Stimulated activated CD4-positive, alpha-beta T cell treated with anti-CD3 and anti-CD28 coated beads, Interleukin-4, amount 100 ng/mL, for 48 hours (primary cell): ENCODE data around the gene TMEM79.

ENCODE experiments used
- DNase-seq, 2 donors: peaks; one replicate each; pipeline ENCODE4 v3.0.0-alpha.2; 2020; ENCODE audit warnings: low read depth in 2 of 2

The TMEM79 gene, protein sequence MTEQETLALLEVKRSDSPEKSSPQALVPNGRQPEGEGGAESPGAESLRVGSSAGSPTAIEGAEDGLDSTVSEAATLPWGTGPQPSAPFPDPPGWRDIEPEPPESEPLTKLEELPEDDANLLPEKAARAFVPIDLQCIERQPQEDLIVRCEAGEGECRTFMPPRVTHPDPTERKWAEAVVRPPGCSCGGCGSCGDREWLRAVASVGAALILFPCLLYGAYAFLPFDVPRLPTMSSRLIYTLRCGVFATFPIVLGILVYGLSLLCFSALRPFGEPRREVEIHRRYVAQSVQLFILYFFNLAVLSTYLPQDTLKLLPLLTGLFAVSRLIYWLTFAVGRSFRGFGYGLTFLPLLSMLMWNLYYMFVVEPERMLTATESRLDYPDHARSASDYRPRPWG

DNA sequence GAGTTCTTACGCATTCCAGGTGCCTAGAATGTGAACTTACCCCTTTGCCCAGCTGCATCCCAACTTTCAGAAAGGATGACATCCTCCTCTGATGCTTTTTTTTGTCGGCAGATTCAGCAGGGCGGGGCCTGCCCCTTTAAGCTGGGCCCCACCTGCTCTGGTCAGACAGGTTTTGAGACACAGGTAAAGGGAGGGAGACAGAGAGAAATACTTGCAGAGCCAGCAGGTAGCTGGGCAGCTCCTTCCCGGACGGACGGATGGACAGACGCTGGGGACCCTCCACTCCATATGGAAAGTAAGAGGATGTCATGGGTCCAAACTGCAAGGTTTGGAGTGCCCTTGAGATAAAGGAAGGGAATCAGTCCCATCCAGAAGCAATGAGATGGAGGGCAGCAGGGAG lies at the start of gene TMEM79:
Gene TMEM79 (plus strand): TSS at position 214 of the 400 bp plus-strand sequence. CDS start 902 bp downstream, outside the sequence.
- no peak for DNase-seq

DNA sequence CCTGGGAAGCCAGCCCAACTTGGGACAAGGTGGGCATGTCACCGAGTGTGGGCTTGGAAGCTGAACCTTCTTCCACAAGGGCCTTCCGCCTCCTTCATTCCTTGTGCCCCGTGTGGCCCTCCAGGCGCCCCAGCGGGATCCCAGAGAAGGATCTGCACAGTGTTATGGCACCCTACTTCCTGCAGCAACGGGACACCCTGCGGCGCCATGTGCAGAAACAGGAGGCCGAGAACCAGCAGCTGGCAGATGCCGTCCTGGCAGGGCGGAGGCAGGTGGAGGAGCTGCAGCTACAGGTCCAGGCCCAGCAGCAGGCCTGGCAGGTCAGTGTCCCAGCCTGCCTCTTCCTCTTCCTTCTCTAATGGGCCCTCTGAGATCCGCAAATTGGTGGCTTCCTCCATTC lies 48.0 kb upstream of the TMEM79 start:
- DNase-seq = no peak

DNA sequence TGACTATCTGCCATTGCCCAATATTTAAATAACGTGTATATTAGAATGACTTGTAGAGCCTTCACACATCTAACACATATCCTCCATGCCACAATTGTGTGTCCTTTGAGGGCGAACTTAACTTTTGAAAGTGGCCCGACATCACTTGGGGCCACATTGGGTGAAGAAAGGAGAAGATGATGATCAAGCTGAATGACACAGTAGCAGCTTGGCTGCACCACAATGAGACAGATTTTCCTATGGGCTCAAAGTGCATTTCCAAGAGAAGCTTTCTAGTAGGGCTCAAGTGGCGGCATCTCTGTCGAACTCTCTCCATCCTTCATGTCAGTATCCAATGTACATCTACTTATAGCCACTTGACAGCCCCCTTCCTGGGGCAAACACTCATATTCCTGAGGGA lies 45.9 kb upstream of the TMEM79 start:
- no peak for DNase-seq

DNA sequence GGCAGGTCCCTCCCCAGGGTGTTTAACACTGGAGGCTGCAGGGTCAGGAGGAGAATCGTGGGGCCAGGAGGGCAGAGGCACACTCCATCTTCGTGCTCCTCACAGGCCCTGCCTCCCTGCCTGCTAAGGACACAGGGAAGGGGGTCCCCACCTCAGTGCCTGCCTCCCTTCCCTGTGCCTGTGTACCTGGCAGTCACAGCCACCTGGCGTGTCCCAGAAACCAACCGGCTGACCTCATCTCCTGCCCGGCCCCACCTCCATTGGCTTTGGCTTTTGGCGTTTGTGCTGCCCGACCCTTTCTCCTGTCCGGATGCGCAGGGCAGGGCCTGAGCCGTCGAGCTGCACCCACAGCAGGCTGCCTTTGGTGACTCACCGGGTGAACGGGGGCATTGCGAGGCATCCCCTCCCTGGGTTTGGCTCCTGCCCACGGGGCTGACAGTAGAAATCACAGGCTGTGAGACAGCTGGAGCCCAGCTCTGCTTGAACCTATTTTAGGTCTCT lies 42.8 kb upstream of the TMEM79 start:
- no peak for DNase-seq

DNA sequence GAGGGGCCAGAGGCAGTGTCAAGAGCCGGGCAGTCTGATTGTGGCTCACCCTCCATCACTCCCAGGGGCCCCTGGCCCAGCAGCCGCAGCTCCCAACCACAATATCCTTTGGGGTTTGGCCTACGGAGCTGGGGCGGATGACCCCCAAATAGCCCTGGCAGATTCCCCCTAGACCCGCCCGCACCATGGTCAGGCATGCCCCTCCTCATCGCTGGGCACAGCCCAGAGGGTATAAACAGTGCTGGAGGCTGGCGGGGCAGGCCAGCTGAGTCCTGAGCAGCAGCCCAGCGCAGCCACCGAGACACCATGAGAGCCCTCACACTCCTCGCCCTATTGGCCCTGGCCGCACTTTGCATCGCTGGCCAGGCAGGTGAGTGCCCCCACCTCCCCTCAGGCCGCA lies 42.2 kb upstream of the TMEM79 start, which contains the start of gene BGLAP:
Gene BGLAP (plus strand): TSS at position 259 of the 400 bp plus-strand sequence. CDS start 48 bp downstream, at position 307.
- no peak for DNase-seq

DNA sequence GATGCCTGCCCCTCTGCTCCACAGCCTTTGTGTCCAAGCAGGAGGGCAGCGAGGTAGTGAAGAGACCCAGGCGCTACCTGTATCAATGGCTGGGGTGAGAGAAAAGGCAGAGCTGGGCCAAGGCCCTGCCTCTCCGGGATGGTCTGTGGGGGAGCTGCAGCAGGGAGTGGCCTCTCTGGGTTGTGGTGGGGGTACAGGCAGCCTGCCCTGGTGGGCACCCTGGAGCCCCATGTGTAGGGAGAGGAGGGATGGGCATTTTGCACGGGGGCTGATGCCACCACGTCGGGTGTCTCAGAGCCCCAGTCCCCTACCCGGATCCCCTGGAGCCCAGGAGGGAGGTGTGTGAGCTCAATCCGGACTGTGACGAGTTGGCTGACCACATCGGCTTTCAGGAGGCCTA lies 41.4 kb upstream of the TMEM79 start:
- no peak for DNase-seq

DNA sequence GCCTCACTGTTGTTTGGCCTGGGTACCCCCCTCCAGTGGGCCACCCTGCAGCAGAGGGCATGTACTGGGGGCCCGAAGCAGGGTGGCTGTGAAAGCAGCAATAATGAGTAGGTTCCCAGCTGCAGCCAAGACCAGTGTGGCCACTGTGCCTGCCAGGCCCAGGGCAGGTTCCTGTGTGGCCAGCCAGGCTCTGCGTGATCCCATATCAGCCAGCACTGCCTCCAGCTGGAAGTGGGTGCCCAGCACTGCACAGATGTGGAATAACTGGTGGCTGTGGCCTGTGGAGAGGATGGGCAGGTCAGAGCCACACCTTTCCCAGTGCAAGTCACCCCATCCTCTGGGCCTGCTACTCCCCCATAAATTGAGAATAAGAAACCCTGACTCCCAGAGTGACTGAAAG lies 40.0 kb upstream of the TMEM79 start:
- no peak for DNase-seq

DNA sequence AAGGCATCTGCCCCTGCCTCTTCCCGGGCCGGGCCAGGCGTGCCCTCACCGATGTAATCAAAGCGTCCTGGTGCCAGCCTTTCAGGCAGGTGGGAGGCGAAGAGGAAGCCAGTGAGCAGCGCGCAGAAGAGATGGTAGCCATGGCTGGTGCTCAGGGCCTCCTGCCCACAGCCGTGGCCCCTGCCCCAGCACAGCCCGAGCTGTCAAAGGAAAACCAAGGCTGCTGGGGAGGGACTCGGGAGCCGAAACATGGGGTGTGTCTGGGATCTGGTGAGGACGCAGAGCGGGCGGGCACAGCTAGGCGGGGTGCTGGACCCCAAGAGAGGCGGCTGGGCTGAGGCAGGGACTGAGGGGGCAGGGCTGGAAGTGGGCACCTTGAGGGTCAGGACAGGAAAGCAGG lies 39.4 kb upstream of the TMEM79 start:
- DNase-seq = no peak

DNA sequence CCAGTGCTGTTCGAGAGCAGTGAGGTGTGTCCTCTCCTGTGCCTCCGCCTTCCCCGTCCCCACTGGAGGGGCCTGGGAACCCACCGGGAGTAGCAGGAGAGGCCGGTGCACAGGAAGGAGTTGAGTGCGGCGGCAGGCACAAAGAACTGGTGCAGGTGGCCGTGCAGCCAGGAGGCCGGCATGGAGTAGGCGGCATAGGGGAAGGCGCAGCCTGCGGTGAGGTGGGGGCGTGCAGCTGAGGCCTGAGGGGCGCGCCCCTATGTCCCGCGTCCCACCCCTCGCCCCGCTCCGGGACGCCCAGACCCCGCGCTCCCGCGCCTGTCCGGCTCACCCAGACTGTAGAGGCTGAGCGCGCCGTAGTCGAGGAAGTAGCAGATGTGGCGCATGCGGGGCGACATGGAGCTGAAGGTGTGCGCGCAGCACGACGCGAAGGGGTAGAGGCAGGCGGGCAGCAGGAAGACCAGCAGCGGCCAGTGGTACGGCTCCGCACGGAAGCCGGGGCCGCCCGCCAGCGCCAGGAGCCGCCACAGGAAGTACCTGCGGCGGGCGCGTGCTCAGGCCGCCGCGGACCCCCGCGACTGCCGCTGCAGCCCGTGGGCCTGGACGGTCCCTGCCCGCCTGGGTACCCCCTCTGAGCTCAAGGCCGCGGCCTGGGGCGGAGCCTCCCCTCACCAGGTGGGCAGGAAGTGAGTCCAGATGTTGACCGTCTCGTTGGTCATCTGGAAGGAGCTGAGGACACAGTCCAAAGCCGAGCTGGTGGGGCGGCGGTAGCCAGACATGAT lies 38.5 kb upstream of the TMEM79 start:
- DNase-seq = no peak

DNA sequence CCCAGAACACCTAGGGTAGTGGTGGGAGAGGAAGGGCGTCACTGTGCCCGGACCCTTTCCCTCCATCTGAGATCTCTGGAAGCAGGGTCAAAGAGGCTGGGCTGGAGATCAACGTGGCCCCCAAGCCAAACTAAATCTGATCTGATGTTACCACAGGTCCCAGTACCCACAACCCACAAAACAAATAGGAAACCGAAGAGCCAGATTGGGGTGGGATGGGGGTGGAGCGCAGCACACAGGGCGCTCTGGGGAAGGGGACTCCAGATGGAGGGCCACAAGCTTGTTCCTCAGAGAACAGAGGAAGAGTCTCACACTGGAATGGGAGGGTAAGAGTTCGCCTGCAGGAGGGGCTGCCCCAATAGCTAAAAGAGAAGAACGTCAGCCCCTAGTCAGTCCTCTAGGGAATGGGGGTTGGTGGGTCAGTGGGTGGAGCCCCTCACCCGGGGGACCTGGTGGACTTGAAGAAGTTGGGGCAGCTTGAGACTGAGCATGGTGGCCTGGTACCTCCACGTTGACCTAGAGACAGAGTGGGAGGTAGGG lies 37.8 kb upstream of the TMEM79 start:
- no peak for DNase-seq

DNA sequence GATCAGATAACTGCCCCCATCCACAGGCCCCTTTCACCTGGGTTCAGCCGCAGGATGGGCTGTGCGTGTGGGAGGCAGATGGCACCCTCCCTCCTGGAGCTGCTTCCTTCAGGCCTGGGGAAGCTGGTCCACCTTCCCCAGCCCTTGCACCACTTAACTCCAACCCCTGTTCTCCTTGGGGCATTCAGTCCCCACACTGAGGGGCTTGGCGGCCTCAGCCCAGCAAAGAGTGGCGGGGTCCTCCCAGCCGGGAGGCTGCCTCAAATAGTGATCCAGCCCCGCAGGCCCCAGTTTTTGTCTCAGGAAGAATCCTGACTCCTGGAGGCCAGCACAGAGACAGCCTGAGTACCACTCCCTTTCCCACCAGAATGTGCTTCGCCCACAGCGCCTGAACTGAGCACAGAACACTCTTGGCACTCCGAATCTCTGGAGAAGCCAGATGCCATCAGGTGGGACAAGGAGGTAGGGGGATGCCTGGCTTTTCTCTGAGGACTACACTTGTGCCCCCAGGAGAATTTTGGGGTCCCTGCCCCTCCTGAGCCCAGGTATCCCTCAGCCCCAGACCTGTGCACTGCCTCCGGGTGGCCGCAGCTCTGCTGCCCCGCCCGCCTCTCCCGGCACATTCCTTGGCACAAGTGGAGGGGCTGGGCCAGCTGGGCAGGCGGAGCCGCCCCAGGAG lies 37.2 kb upstream of the TMEM79 start:
- no peak for DNase-seq

DNA sequence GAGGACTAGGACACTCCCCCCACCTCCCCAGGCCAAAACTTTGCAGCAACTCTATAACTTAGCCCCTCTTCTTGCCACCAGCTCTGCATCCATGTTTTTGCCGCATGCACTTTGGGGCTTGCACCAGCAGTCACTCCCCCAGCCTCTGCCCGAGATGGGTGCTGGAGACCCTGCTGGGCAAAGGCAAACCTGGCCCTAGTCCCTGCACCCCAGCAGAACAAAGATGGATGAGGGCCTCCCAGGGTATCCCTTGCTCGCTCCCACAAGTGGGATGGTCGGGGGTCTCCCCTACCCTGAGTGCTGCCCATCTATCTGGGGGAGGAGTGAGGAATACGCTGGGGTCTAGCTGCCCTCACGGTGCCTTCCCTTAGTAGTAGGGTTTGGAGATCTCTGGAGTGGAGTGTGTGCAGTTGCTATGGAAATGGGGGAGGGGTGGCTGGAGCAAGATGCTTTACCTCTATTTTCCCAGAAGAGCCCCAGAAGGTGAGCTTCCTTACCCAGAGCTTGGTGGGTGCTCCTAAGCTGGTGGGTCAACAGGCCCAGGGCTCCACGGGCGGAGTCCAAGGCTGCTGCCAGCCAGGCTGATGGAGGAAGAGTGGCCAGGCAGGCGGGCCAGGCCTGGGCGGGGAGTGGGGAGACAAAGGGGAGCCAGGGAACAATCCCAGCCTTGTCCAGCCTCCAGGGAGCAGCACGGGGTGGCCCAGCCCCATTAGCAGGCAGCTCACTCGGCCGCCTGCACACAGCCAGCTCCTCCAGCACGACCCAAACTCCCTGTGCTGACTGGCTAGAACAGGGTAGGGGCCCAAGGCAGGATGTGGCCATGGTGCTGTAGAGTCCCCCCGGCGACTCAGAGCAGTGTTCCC lies 36.4 kb upstream of the TMEM79 start, which contains the start of gene PAQR6:
Gene PAQR6 (minus strand): TSS at position 597 of the 863 bp plus-strand sequence. CDS start 1,325 bp downstream, outside the sequence.
- no peak for DNase-seq

DNA sequence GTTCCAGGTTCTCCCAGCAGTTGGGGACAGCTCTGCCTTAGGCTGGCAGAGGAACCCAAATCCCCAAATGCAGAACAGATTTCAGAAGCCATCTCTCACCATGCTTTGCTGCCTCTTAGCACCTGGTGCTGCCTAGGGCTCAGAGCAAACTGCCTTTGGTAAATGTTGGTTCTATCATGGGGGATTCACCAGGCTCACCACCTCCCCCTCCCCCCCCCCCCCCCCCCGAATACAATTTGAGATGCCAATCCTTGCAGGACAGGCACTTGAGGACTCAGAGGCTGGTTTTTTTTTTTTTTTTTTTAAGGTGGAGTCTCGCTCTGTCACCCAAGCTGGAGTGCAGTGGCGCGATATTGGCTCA lies 35.8 kb upstream of the TMEM79 start:
- no peak for DNase-seq

DNA sequence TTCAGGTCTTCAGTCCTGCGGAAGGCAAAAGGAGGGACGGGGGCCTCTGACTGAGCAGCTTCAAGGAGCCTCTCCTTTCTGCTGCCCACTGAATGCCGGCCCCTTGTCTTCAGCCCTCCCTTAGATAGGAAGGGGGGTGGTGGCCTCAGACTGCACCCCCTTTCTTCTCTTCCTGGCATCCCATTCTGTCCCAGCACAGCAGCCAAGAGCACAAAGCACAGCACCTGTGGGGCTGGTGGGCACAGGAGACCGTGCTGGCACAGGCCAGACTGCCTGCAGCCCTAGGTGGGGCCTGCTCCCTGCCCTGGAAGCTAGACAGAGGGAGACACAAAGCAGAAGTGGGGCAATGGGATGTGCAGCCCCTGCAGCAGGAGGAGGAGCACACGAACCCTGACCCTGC lies 34.5 kb upstream of the TMEM79 start:
- DNase-seq = no peak

DNA sequence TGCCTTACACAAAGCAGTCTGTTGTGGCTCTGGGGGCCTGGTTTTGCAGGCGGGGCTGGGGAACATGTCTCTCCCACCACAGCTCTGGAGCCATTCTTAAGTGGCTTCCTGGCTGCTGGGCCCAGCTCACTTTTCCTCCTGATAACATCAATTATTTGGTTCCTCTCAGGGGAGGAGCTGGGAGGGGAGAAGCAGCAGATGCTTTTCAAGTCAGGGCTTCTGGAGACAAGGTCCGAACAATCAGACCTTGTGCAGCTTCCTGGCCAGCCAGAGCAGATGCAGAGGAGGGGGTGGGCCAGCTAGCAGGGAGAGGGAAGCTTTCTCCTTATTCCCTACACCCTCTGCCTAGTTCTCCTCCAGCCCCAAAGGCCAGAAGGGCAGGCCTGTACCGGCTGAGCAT lies 32.6 kb upstream of the TMEM79 start:
- DNase-seq = no peak

DNA sequence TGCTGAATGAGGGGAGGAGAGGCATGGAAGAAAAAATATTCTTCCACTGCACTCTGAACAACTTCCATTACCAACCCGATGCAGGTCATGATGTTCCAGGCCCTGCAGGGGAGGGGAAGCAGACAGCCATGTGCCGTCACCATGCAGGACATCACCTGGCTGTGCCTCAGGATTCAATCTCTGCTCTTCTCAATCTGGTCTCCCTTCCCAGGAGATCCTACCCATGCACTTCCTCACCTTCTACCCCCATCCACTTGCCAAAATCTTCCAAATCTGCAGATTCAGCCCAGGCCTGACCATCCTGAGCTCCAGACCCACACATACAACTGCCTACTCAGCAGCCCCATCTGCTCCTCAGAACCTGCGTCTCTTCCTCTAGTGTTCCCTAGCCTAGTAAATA lies 30.5 kb upstream of the TMEM79 start:
- DNase-seq = no peak

DNA sequence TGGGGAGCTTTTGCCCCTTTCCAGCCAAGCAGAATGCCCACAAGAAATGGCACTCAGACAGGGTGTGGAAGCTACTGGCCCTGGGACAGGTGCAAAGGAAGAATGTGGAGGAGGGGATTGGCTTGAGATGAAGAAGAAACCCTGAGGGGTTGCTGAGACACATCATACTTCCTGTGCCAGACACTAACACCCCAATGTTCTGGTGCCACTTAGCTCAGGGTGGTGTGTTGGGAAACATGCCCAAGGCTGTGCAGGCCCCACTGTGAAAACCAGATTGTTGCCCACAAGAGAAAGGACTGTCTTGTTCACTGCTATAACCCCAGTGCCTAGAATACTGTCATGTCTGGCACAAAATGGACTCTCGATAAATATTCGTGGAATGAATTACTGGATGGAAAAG lies 26.4 kb upstream of the TMEM79 start:
- no peak for DNase-seq

DNA sequence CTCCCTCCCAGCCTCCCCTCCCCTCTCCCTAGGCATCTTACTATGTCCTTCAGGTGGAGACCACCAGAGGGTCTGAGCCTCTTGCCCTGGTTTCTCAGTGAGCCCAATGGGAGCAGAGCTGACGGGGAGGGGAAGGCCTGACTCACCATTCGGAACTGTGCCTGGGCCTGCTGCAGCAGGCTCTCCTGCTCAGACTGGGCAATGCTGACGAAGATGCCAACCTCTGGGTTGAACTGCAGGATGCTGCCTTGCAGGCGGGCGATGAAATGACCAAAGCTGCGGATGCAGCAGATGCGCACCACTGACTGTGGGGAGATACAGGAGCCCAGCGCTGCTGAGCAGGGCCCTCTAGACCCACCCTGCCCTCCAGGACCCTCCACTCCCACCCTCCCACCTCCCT lies 25.3 kb upstream of the TMEM79 start:
- DNase-seq = no peak

DNA sequence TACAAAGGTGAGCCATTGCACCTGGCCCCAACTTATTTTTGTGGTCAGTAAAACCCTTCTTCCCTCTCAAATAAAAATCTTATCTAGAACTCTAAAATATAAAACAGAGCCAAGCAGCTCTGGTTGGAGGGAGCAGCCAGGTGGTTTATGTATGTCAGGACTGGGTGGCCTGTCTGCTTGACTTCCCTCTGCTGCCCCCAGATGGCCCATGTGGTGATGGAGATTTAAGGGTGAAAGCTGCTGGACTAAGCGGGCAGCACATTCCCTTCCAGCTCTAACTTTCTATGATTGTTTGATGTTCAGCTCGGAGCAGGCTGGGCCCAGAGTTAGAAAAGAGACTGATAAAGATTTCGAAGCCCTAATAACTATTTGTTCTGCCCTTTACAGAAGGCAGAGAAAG lies 24.3 kb upstream of the TMEM79 start:
- no peak for DNase-seq

DNA sequence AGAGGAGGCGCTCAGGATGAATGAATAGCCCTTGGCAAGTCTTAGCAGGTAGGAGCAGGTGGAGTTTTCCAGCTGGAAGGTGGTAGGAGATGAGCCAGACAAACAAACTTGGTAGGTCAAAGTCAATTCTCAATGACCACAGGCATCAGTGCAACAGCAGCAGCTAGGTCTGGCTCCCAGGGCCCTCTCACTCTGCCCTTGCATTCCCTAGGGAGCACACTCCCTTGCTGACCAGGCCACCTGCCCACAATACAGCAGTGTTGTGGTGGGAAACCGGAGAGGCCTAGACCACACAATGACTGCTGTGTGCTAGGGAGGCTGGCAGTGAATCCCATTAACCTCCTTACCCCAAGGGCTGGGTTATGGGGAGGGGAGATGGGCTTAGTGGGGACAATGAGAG lies 23.2 kb upstream of the TMEM79 start:
- no peak for DNase-seq
